Esophagus (tissue), 2 donors: ENCODE data around the gene INSYN2A. TPM values are rescaled to one million over a fixed set of nuclear protein-coding genes. Genes with fewer than 3 reads are reported as not detected.

Experiments used
- H3K27ac ChIP-seq, 2 donors: one replicate each; pipeline ENCODE4 v1.5.1; 2013; ENCODE audit warnings: low read depth in 2 of 2, mild to moderate bottlenecking in 2 of 2, inconsistent platforms in 1 of 2, low read length in 1 of 2, moderate library complexity in 1 of 2
- H3K27me3 ChIP-seq, 2 donors: one replicate each; pipeline ENCODE4 v1.6.1; 2013; ENCODE audit warnings: low read length in 2 of 2, control low read depth in 1 of 2, mild to moderate bottlenecking in 1 of 2; ENCODE audit not compliant: insufficient read depth in 2 of 2, control insufficient read depth in 1 of 2
- H3K36me3 ChIP-seq, 2 donors: one replicate each; pipeline ENCODE4 v1.6.1; 2013; ENCODE audit warnings: low read length in 1 of 2; ENCODE audit not compliant: control insufficient read depth in 2 of 2, insufficient read depth in 2 of 2
- H3K4me1 ChIP-seq, 2 donors: one replicate each; pipeline ENCODE4 v1.6.1; 2013; ENCODE audit warnings: low read length in 1 of 2; ENCODE audit not compliant: control insufficient read depth in 2 of 2, insufficient read depth in 2 of 2
- H3K4me3 ChIP-seq, 2 donors: one replicate each; pipeline ENCODE4 v1.5.1; 2013; ENCODE audit warnings: low read length in 2 of 2, mild to moderate bottlenecking in 2 of 2, low read depth in 1 of 2, moderate library complexity in 1 of 2
- H3K9me3 ChIP-seq, 2 donors: one replicate each; pipeline ENCODE4 v1.6.1; 2013; ENCODE audit warnings: mild to moderate bottlenecking in 2 of 2, low read depth in 1 of 2, low read length in 1 of 2, moderate library complexity in 1 of 2; ENCODE audit not compliant: control insufficient read depth in 2 of 2, insufficient read depth in 1 of 2
- WGBS, 2 donors: extraction: QIAGEN DNeasy Blood & Tissue Kit; methylation state at CpG; one replicate each; pipeline ENCODE4 v1.1.7; 2013; 5-methylcytosine and 5-hydroxymethylcytosine counted together
- polyA plus RNA-seq, 2 donors: library from polyadenylated mRNA; stranded (reverse); fragments of 200-250 nt; gene quantifications; one replicate each; pipeline ENCODE4 v1.2.3, GENCODE V29; 2013
- donor health status: healthy with polysubstance abuse.
- donor health status: Bipolar disorder and iron deficiency.

Gene INSYN2A
- polyA plus RNA-seq, 2 donors, result not detected

DNA sequence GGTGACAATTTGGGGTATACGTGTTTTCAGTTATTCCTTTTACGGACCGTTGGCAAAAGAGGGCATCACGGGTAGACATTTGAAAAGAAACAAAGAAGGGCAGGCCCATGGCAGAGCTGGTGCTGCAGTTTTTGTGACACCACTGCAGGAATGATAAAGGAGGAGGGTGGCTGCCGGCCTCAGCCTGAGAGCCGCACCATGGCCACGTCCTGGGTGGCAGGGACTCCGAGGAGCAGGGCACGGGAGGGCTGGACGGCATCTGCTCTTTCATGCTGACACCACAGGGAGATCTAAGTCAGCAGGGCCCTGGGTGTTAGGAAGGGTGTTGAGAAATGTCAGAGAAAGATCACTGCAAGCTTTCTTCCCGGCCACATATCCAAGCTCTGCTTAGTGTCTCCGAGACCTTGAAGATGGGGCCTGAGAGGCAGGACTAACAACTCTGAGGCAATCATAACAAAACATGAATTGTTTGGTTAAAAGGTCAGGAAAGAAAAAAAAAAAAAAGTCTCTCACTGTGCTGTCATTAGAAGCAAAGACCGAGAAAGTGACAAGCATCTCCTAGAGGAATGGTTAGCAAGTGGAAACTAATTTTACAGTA, 36.6 kb downstream of the INSYN2A start:
- 93 to 95% methylated on average over 13 of the region's 13 CpGs for WGBS, 2 donors
- no peaks in the 10 kb centered on the region for H3K4me1 ChIP-seq
- no peaks in the 10 kb centered on the region for H3K9me3 ChIP-seq
- no peaks in the 10 kb centered on the region for H3K27me3 ChIP-seq
- H3K4me3 ChIP-seq, result no peak overlapping the region
- no peaks in the 10 kb centered on the region for H3K36me3 ChIP-seq
- no peak overlapping the region for H3K27ac ChIP-seq

DNA sequence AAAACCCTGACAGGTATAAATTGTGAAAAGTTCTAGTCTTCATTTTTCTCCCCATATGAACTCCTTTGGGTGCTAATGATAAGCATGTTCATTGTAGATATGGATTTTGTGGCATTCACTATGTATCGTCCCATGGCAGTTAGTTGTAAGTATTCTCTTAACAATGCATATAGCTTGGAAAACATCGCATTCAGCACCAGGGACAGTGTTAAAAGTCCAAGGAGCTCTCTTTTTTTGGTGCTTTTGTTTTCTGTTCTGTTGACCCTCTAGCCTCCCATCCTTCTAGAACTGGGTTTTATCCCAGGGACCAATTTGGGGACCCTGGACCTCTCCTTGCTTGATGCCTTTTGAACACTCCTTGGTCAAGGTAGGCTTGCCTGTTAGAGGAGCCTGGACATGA, 37.7 kb downstream of the INSYN2A start:
- Histone ChIP-seq H3K36me3 (no peaks in the 10 kb centered on the region), H3K4me3 (no peak overlapping the region), H3K27ac (no peak overlapping the region), H3K9me3 (no peaks in the 10 kb centered on the region), H3K4me1 (no peaks in the 10 kb centered on the region), H3K27me3 (no peaks in the 10 kb centered on the region)
- WGBS, 2 donors, result 98% methylated on average over 2 of the region's 2 CpGs

DNA sequence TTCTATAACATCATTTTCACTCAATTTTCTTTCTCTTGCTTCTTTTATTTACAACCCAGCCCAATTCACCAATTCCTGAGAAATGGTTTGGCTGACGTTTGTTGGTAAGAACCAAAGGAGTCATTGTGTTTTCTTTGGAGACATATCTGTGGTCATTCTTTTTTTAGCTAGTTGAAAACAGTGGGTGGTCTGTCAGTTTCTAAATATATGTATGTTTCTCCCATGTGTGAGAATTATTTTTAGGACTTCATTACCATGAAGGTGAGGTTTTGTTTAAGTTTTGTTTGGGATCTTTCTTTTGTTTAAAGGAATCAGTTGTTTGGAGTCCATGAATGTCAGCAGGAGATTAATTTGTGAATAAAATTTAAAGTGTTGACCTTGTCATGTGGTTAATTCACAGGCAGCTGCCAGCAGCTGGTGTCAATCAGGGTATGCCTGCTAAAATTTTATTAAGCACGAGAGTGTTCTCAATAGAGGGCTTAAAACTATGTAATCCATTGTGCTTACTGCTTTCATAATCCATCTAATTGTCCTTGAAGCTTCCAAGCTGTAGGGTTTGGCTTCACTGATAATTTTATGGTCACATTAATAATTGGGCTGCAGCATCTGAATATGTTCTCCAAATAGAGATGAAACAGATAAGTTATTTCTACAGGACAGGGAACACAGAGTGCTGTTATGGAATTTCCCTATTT, 38.7 kb downstream of the INSYN2A start:
- Histone ChIP-seq H3K4me3 (no peak overlapping the region), H3K27me3 (no peaks in the 10 kb centered on the region), H3K36me3 (no peaks in the 10 kb centered on the region), H3K4me1 (no peaks in the 10 kb centered on the region), H3K9me3 (no peaks in the 10 kb centered on the region), H3K27ac (no peak overlapping the region)
- WGBS, 2 donors, result 36 to 51% methylated on average over 2 of the region's 2 CpGs

DNA sequence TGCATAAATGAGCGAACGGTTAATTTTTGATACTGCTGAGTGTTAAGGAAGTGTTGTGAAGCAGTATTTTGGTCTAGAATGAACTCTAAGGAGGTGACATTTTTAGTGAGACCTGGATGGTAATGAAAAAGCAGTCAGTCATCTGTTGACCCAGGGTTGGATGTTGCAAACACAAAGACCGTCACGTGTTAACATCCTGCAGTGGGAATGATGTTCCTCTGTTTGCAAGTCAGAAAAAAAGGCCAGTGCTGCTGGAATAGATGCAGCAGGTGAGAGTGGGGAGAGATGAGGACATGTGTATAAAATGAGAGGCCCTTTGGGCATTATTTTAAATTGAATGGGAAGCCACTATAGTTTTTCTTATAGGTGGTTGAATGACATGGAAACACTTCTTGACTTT, 39.3 kb downstream of the INSYN2A start:
- no peaks in the 10 kb centered on the region for H3K4me1 ChIP-seq
- 94% methylated on average over 4 of the region's 4 CpGs for WGBS, 2 donors
- H3K36me3 ChIP-seq, result no peaks in the 10 kb centered on the region
- H3K9me3 ChIP-seq, result no peaks in the 10 kb centered on the region
- no peak overlapping the region for H3K4me3 ChIP-seq
- no peaks in the 10 kb centered on the region for H3K27me3 ChIP-seq
- H3K27ac ChIP-seq, result no peak overlapping the region

DNA sequence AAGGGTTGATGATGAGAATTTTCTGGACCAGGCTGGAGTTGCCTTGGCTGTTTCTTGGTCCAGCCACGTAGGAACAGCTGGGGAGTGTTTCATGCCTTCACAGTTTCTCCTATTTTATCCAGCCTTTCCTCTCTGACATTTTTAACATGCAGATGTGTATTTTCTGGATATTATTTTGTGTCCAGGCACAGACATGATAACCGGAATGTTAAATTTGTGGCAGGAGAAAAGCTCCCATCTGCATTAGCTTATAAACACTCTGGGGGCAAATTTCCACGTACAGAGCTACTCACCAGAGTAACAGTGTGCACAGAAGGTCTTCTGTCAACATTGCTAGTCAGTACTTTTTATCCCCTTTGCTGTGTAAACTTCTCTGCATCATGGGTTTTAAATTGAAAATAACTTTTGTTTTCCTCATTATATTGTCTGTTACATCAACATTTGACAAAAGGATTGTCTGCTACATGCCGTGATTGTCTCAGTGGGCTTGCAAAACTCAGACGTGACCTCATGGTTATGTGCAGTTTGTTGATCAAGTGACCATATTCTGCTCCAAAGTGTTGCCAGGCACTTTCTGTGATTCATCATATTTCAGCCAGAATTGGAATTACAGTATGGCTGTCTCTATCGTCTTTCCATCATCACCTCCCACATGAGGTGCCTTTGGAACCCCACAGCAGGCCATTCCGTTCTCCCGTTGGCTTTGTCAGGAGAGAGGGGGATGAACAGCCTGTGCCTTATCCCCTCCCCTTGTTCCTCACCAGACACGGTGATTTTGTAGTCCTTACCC, 41.4 kb downstream of the INSYN2A start:
- Histone ChIP-seq H3K9me3 (no peaks in the 10 kb centered on the region), H3K27me3 (no peaks in the 10 kb centered on the region), H3K4me3 (no peak overlapping the region), H3K4me1 (no peaks in the 10 kb centered on the region), H3K36me3 (no peaks in the 10 kb centered on the region), H3K27ac (no peak overlapping the region)
- 78 to 83% methylated on average over 9 of the region's 9 CpGs for WGBS, 2 donors

DNA sequence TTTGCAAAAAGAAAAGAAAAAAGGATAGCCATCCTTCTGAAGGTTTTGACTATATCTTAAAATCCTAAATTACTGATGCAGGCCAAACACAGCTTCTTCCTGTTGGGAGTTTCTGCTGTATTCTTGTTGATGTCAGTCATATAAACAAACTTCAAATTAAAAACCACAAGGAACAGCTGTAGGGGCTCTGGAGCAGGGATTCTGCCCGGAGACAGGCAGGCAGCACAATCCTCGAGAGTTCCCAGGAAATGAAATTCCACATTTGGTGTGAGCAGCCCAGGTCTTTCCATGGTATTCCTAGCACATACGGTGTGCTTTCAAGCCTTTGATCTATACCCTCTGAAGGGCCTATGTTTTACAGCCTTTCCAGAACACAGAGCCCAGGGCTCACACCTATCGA, 43.2 kb downstream of the INSYN2A start:
- H3K36me3 ChIP-seq, result no peaks in the 10 kb centered on the region
- no peaks in the 10 kb centered on the region for H3K27me3 ChIP-seq
- H3K27ac ChIP-seq, result no peak overlapping the region
- H3K9me3 ChIP-seq, result no peaks in the 10 kb centered on the region
- H3K4me1 ChIP-seq, result no peaks in the 10 kb centered on the region
- WGBS, 2 donors, result 73 to 81% methylated on average over 4 of the region's 4 CpGs
- H3K4me3 ChIP-seq, result no peak overlapping the region

DNA sequence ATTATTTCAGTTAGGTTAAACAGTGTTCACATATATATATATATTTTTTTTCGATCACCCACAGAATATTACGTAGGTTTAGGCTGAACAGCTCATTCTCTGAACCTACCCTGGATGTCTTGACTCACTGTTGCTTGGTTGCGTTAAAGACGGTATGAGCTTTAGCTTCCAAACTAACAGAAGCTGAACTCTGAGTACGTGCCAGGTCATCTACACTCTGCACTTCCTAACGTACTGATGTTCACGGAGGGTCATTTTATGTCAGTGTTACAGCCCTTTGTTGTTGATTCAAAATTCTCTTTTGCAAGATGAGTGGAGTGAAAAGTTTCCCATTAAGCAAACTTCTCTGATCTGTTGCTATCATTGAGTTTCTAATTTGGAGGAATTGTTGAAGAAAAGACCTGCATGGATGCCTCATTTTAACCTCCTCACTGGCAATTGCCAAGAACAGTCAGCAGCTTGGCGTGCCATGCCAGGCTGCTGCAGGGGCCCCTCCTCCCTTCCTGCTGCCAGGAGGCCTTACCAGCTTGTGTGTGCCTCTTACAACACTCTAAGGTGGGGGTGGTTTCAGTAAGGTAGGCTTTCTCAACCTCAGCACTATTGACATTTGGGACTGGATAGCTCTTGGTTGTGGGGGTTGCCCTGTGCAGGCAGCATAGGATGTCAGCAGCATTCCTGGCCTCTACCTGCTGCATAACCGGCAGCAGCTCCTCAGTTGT, 44.3 kb downstream of the INSYN2A start:
- Histone ChIP-seq H3K4me3 (no peak overlapping the region), H3K36me3 (no peaks in the 10 kb centered on the region), H3K4me1 (no peaks in the 10 kb centered on the region), H3K9me3 (no peaks in the 10 kb centered on the region), H3K27me3 (no peaks in the 10 kb centered on the region), H3K27ac (no peak overlapping the region)
- WGBS, 2 donors, result 90 to 92% methylated on average over 9 of the region's 9 CpGs

DNA sequence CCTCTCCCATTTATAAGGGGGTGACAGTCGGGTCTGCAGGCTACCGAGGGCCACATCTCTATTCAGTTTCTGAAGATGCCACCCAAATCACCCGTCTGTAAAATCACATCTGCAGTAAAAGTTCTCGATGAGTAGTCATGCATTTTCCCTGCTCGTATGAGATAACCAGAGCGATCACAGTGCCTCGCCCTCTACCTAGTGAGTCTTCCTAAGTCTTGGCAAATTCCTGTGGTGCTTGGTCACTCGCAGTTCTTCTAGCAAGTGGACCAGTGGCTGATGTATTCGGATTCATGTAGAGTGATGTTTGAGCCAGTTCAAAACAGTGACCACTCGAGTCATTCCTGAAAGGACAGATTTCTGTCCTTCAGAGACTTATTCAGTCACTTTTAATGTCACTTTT, 44.9 kb downstream of the INSYN2A start:
- 92 to 95% methylated on average over 10 of the region's 10 CpGs for WGBS, 2 donors
- Histone ChIP-seq H3K4me3 (no peak overlapping the region), H3K27me3 (no peaks in the 10 kb centered on the region), H3K27ac (no peak overlapping the region), H3K36me3 (no peaks in the 10 kb centered on the region), H3K4me1 (no peaks in the 10 kb centered on the region), H3K9me3 (no peaks in the 10 kb centered on the region)

DNA sequence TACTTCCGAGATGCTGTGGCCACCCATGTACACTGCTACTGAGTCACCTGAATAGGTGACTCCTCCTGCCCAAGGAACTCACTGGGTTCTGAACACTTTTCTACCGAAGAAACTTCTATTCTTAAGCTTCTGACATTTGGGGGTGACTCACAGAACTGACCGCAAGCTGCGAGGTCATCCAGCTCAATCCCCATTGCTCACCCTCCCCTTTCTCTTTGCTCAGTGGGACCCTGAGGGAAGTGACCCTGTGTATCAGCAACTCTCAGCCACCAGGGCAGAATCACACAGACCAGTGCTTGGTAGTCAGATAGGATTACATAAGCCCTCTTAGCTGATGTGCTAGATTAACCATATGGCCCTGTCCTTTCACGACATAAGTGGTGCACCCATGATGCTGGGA, 46.3 kb downstream of the INSYN2A start:
- Histone ChIP-seq H3K9me3 (no peaks in the 10 kb centered on the region), H3K27ac (no peak overlapping the region), H3K4me1 (no peaks in the 10 kb centered on the region), H3K27me3 (no peaks in the 10 kb centered on the region), H3K4me3 (no peak overlapping the region), H3K36me3 (no peaks in the 10 kb centered on the region)
- WGBS, 2 donors, result 91 to 96% methylated on average over 5 of the region's 5 CpGs
